Measurements from ENCODE around the gene GSTK1. TPM values are rescaled to one million over a fixed set of nuclear protein-coding genes. Genes with fewer than 3 reads are reported as not detected.

The GSTK1 gene
- total and polyA plus RNA-seq, 2 of the 8 experiments (the other 6 are each of a cell fraction or from before 2014, with no cell fraction given) = 25.5 to 32.5 TPM

DNA sequence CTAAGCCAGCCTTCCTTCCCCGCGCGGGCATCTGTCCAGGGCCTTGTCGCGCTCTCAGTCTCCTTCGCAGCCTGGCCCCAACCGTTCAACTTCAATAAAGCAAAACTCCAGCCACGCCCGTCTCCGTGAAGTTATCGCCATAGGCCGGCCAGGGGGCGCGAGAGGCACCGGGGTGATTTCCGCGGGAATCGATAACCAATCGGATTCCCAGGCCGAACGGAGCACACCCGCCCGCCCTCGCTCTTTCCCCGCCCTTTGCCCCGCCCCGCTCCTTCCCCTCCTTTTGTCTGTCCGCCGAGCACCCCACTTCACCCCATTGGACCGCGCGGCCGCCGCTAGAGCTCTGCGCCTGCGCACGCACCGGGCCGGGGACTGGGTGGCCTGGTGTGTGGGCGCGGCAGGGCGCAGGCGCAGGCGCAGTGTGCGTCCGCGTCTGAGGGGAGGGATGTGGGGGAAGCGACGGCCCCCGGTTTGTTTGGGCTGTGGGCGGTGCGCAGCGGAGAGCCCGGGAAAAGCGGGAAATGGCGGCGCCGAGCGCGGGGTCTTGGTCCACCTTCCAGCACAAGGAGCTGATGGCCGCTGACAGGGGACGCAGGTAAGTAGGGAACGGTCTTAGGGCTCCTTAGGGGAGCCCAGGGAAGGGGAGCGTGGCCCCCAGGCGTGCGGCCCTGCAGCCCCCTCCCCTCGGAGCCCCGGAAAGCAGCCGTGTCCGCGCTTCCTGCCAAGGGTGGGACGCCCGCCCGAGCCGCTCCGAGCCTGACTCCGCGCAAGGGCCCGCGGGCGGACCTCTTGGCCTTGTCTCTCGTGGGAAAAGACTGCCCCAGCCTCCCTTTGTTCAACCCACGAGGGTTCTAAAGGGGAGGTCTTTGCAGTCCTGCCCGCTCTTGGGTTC is 24.9 kb downstream of the GSTK1 start, which contains the start of gene CASP2 (continued):
- TF ChIP-seq, protein P1, sequence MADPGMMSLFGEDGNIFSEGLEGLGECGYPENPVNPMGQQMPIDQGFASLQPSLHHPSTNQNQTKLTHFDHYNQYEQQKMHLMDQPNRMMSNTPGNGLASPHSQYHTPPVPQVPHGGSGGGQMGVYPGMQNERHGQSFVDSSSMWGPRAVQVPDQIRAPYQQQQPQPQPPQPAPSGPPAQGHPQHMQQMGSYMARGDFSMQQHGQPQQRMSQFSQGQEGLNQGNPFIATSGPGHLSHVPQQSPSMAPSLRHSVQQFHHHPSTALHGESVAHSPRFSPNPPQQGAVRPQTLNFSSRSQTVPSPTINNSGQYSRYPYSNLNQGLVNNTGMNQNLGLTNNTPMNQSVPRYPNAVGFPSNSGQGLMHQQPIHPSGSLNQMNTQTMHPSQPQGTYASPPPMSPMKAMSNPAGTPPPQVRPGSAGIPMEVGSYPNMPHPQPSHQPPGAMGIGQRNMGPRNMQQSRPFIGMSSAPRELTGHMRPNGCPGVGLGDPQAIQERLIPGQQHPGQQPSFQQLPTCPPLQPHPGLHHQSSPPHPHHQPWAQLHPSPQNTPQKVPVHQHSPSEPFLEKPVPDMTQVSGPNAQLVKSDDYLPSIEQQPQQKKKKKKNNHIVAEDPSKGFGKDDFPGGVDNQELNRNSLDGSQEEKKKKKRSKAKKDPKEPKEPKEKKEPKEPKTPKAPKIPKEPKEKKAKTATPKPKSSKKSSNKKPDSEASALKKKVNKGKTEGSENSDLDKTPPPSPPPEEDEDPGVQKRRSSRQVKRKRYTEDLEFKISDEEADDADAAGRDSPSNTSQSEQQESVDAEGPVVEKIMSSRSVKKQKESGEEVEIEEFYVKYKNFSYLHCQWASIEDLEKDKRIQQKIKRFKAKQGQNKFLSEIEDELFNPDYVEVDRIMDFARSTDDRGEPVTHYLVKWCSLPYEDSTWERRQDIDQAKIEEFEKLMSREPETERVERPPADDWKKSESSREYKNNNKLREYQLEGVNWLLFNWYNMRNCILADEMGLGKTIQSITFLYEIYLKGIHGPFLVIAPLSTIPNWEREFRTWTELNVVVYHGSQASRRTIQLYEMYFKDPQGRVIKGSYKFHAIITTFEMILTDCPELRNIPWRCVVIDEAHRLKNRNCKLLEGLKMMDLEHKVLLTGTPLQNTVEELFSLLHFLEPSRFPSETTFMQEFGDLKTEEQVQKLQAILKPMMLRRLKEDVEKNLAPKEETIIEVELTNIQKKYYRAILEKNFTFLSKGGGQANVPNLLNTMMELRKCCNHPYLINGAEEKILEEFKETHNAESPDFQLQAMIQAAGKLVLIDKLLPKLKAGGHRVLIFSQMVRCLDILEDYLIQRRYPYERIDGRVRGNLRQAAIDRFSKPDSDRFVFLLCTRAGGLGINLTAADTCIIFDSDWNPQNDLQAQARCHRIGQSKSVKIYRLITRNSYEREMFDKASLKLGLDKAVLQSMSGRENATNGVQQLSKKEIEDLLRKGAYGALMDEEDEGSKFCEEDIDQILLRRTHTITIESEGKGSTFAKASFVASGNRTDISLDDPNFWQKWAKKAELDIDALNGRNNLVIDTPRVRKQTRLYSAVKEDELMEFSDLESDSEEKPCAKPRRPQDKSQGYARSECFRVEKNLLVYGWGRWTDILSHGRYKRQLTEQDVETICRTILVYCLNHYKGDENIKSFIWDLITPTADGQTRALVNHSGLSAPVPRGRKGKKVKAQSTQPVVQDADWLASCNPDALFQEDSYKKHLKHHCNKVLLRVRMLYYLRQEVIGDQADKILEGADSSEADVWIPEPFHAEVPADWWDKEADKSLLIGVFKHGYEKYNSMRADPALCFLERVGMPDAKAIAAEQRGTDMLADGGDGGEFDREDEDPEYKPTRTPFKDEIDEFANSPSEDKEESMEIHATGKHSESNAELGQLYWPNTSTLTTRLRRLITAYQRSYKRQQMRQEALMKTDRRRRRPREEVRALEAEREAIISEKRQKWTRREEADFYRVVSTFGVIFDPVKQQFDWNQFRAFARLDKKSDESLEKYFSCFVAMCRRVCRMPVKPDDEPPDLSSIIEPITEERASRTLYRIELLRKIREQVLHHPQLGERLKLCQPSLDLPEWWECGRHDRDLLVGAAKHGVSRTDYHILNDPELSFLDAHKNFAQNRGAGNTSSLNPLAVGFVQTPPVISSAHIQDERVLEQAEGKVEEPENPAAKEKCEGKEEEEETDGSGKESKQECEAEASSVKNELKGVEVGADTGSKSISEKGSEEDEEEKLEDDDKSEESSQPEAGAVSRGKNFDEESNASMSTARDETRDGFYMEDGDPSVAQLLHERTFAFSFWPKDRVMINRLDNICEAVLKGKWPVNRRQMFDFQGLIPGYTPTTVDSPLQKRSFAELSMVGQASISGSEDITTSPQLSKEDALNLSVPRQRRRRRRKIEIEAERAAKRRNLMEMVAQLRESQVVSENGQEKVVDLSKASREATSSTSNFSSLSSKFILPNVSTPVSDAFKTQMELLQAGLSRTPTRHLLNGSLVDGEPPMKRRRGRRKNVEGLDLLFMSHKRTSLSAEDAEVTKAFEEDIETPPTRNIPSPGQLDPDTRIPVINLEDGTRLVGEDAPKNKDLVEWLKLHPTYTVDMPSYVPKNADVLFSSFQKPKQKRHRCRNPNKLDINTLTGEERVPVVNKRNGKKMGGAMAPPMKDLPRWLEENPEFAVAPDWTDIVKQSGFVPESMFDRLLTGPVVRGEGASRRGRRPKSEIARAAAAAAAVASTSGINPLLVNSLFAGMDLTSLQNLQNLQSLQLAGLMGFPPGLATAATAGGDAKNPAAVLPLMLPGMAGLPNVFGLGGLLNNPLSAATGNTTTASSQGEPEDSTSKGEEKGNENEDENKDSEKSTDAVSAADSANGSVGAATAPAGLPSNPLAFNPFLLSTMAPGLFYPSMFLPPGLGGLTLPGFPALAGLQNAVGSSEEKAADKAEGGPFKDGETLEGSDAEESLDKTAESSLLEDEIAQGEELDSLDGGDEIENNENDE (IDR thresholded peaks at IDR 0.05; ENCODE audit: insufficient replicate concordance, low read length) = no peak
